ENCODE measurements around the gene KRT37.
"Not testable (repeated sequence)": the region's sequence is repeated elsewhere in the genome, so short reads cannot be mapped to it uniquely, and the experiment has no call there.

Gene KRT37

GRCh38 chr17:41406205-41406604 lies 18.2 kb downstream of the KRT37 start:
- DNase-seq = no peak

GRCh38 chr17:41404024-41404671 lies 20.2 kb downstream of the KRT37 start:
- no peak for DNase-seq

GRCh38 chr17:41403404-41404023 lies 20.9 kb downstream of the KRT37 start:
- DNase-seq = no peak

- DNase-seq = peak in 1 of 56 donors; percentile 44
Observed at GRCh38 chr17:41402161-41402560, 22.2 kb downstream of the KRT37 start.

- no peak for DNase-seq
Observed at GRCh38 chr17:41396996-41397660, 27.3 kb downstream of the KRT37 start, which contains the start of gene KRT31. KRT31 (minus strand) TSS chr17:41397608; CDS start chr17:41397539, 69 bp downstream.

GRCh38 chr17:41396340-41396739 lies 28.0 kb downstream of the KRT37 start:
- DNase-seq = no peak

- DNase-seq = no peak
Observed at GRCh38 chr17:41395611-41396010, 28.8 kb downstream of the KRT37 start.

- not testable (repeated sequence) for DNase-seq
Observed at GRCh38 chr17:41395044-41395443, 29.3 kb downstream of the KRT37 start.

GRCh38 chr17:41394254-41394996 lies 30.0 kb downstream of the KRT37 start:
- no peak for DNase-seq

- DNase-seq = no peak
Observed at GRCh38 chr17:41393826-41394225, 30.6 kb downstream of the KRT37 start.

- DNase-seq = no peak
Observed at GRCh38 chr17:41393294-41393693, 31.1 kb downstream of the KRT37 start.

GRCh38 chr17:41392278-41392677 lies 32.1 kb downstream of the KRT37 start:
- no peak for DNase-seq

- no peak for DNase-seq
Observed at GRCh38 chr17:41391535-41391934, 32.9 kb downstream of the KRT37 start.

- no peak for DNase-seq
Observed at GRCh38 chr17:41390411-41390938, 33.9 kb downstream of the KRT37 start.

GRCh38 chr17:41387670-41388069 lies 36.7 kb downstream of the KRT37 start:
- DNase-seq = no peak

GRCh38 chr17:41386227-41386626 lies 38.2 kb downstream of the KRT37 start:
- DNase-seq = no peak

GRCh38 chr17:41383690-41384089 lies 40.7 kb downstream of the KRT37 start:
- DNase-seq = no peak

GRCh38 chr17:41382394-41382793 lies 42.0 kb downstream of the KRT37 start:
- no peak for DNase-seq

GRCh38 chr17:41381943-41382342 lies 42.4 kb downstream of the KRT37 start, which contains the start of gene KRT34:
KRT34 (minus strand) TSS chr17:41382306; CDS start chr17:41382246, 60 bp downstream.
- not testable (repeated sequence) for DNase-seq

- DNase-seq = not testable (repeated sequence)
Observed at GRCh38 chr17:41380091-41380490, 44.3 kb downstream of the KRT37 start.

- DNase-seq = no peak
Observed at GRCh38 chr17:41377546-41377945, 46.8 kb downstream of the KRT37 start.
